A549 (cell line): ENCODE measurements around the gene BRICD5. TPM values are rescaled to one million over a fixed set of nuclear protein-coding genes. Genes with fewer than 3 reads are reported as not detected.

Experiments used
- ATAC-seq, 2 experiments: fragments of 200-7000 bp in 1 of 2; fragments of >200 bp in 1 of 2; cut with Nextera tagmentation in 1 of 2; cut with Tn5 transposase in 1 of 2; 3 replicates each; pipeline versions ENCODE4 v1.8.0 to v1.9.1; 2018 to 2020; ENCODE audit warnings: mild to moderate bottlenecking in 1 of 2, moderate library complexity in 1 of 2
- CTCF ChIA-PET: fragments of 300-600 bp; sonication (Branson Sonifier 250); formaldehyde crosslinking; extraction: SDS; loops from one replicate; lab custom pipeline; 2021; ENCODE audit warnings: antibody characterized with exemption, inconsistent platforms; lab: Yijun Ruan, JAX
- POLR2A ChIA-PET: fragments of 350-600 bp; formaldehyde crosslinking; extraction: SDS; loops from one replicate; lab custom pipeline; 2021; ENCODE audit warnings: antibody characterized with exemption, inconsistent platforms; lab: Yijun Ruan, JAX
- DNase-seq, 2 experiments: peaks; one replicate each; pipeline versions ENCODE4 v3.0.0 to v3.0.0-alpha.2; 2011 to 2016; ENCODE audit warnings: low read depth in 1 of 2, low spot score in 1 of 2
- FAIRE-seq: peaks from 2 replicates; lab custom pipeline; 2011; peaks lifted over from hg19 to GRCh38; lab: Jason Lieb, UNC
- H3K27ac ChIP-seq, 2 experiments: fragments of >200 bp; sonication (Bioruptor Twin); formaldehyde crosslinking; 3 replicates each; pipeline ENCODE4 v1.5.1; 2016 to 2017
- H3K4me1 ChIP-seq: fragments of >200 bp; sonication (Bioruptor Twin); formaldehyde crosslinking; 3 replicates; pipeline ENCODE4 v1.6.1; 2016
- H3K4me2 ChIP-seq: fragments of >200 bp; sonication (Bioruptor Twin); formaldehyde crosslinking; 3 replicates; pipeline ENCODE4 v1.6.1; 2016
- H3K4me3 ChIP-seq: fragments of >200 bp; sonication (Bioruptor Twin); formaldehyde crosslinking; 3 replicates; pipeline ENCODE4 v1.5.1; 2016
- H3K9me3 ChIP-seq: fragments of >200 bp; sonication (Bioruptor Twin); formaldehyde crosslinking; 3 replicates; pipeline ENCODE4 v1.6.1; 2016
- EHMT2 ChIP-seq: fragments of 200-600 bp; sonication (generic); IDR thresholded peaks from 2 replicates; pipeline ENCODE4 v1.6.1; 2016; ENCODE audit warnings: antibody characterized with exemption, low read depth, mild to moderate bottlenecking, moderate library complexity
- EP300 ChIP-seq, 2 experiments: fragments of >200 bp; sonication (Bioruptor Twin); formaldehyde crosslinking; IDR thresholded peaks; 2 replicates in 1 of 2; 3 replicates in 1 of 2; pipeline ENCODE4 v1.6.1; 2016 to 2017
- FOSL2 ChIP-seq, 2 experiments: fragments of 450-650 bp in 1 of 2; fragments of >200 bp in 1 of 2; sonication (Bioruptor Twin) in 1 of 2; formaldehyde crosslinking; IDR thresholded peaks; 2 replicates each; pipeline versions ENCODE4 v1.5.0 to v1.6.1; 2016 to 2020; ENCODE audit warnings: mild to moderate bottlenecking in 1 of 2, moderate library complexity in 1 of 2
- FOXS1 ChIP-seq: fragments of 250-450 bp; sonication (Bioruptor Pico); IDR thresholded peaks from 2 replicates; pipeline ENCODE4 v1.5.0; 2020; ENCODE audit warnings: mild to moderate bottlenecking, moderate library complexity
- GATA3 ChIP-seq: IDR thresholded peaks from 2 replicates; pipeline ENCODE4 v1.6.1; 2012; ENCODE audit warnings: borderline replicate concordance
- HDAC2 ChIP-seq: fragments of 200-600 bp; sonication (generic); IDR thresholded peaks from 2 replicates; pipeline ENCODE4 v1.6.1; 2016
- HEYL ChIP-seq: fragments of 250-450 bp; sonication (Bioruptor Pico); IDR thresholded peaks from 2 replicates; pipeline ENCODE4 v1.8.0; 2021; ENCODE audit warnings: mild to moderate bottlenecking, moderate library complexity
- JUN ChIP-seq, 2 experiments: fragments of >200 bp; sonication (Bioruptor Twin); formaldehyde crosslinking; IDR thresholded peaks; 2 replicates in 1 of 2; 3 replicates in 1 of 2; pipeline ENCODE4 v1.6.1; 2016 to 2017
- KDM5A ChIP-seq: fragments of 200-600 bp; sonication (generic); IDR thresholded peaks from 2 replicates; pipeline ENCODE4 v1.6.1; 2016; ENCODE audit warnings: antibody characterized with exemption, mild to moderate bottlenecking
- MAFK ChIP-seq: fragments of 450-650 bp; IDR thresholded peaks from 2 replicates; pipeline ENCODE4 v1.6.1; 2014; ENCODE audit not compliant: partially characterized antibody
- MAZ ChIP-seq: fragments of 150-350 bp; IDR thresholded peaks from 2 replicates; pipeline ENCODE4 v1.6.1; 2014; ENCODE audit warnings: antibody characterized with exemption, low read depth, low read length, borderline replicate concordance
- NR3C1 ChIP-seq: fragments of >200 bp; sonication (Bioruptor Twin); formaldehyde crosslinking; IDR thresholded peaks from 3 replicates; pipeline ENCODE4 v1.6.1; 2017
- PHF8 ChIP-seq: fragments of 200-600 bp; sonication (generic); IDR thresholded peaks from 2 replicates; pipeline ENCODE4 v1.6.1; 2016; ENCODE audit warnings: low read depth, mild to moderate bottlenecking, antibody characterized with exemption, moderate library complexity, borderline replicate concordance
- POLR2A ChIP-seq: IDR thresholded peaks from 2 replicates; pipeline ENCODE4 v1.6.1; 2012; ENCODE audit warnings: mild to moderate bottlenecking, low read length
- RARB ChIP-seq: fragments of 250-450 bp; sonication (Bioruptor Pico); IDR thresholded peaks from 2 replicates; pipeline ENCODE4 v1.8.0; 2021; ENCODE audit warnings: mild to moderate bottlenecking, moderate library complexity
- TFCP2L1 ChIP-seq: fragments of 250-450 bp; sonication (Bioruptor Pico); IDR thresholded peaks from 2 replicates; pipeline ENCODE4 v1.5.0; 2021; ENCODE audit warnings: mild to moderate bottlenecking
- ZNF302 ChIP-seq: fragments of 250-450 bp; sonication (Bioruptor Pico); IDR thresholded peaks from 2 replicates; pipeline ENCODE4 v1.9.0; 2021; ENCODE audit warnings: inconsistent platforms, mild to moderate bottlenecking, moderate library complexity
- WGBS: methylation state at CpG from one replicate; pipeline ENCODE4 v1.1.6; 2017; ENCODE audit errors: missing lambda C conversion rate; 5-methylcytosine and 5-hydroxymethylcytosine counted together
- polyA plus RNA-seq, 4 experiments: library from polyadenylated mRNA; depleted of rRNA in 3 of 4; stranded (reverse); fragments of >200 nt; fragmentation: RNase III in 1 of 4; extraction: RNeasy Plus Mini Kit Qiagen cat#74134 plus additional on column Dnase treatment in 1 of 4; gene quantifications; 2 replicates in 3 of 4; 3 replicates in 1 of 4; pipeline ENCODE4 v1.2.3, GENCODE V29; 2011 to 2017
- TF ChIP-seq, protein P1 (sequence below): IDR thresholded peaks from 2 replicates; pipeline ENCODE4 v1.6.1; 2012
- TF ChIP-seq, protein P2 (sequence below): fragments of 250-450 bp; sonication (Bioruptor Pico); IDR thresholded peaks from 2 replicates; pipeline ENCODE4 v1.5.0; 2021; ENCODE audit warnings: mild to moderate bottlenecking, moderate library complexity, borderline replicate concordance
- TF ChIP-seq, protein P3 (sequence below): fragments of >200 bp; sonication (Bioruptor Twin); formaldehyde crosslinking; IDR thresholded peaks from 2 replicates; pipeline ENCODE4 v1.6.1; 2016
- TF ChIP-seq, protein P4 (sequence below): fragments of 250-450 bp; sonication (Bioruptor Pico); IDR thresholded peaks from 2 replicates; pipeline ENCODE4 v1.5.0; 2020; ENCODE audit warnings: low read depth, mild to moderate bottlenecking, moderate library complexity
- TF ChIP-seq, protein P5 (sequence below): IDR thresholded peaks from 2 replicates; pipeline ENCODE4 v1.6.1; 2012; ENCODE audit warnings: low read depth, borderline replicate concordance
- TF ChIP-seq, protein P6 (sequence below): fragments of >200 bp; sonication (Bioruptor Twin); formaldehyde crosslinking; IDR thresholded peaks from 3 replicates; pipeline ENCODE4 v1.5.1; 2016

BRICD5 gene
- polyA plus RNA-seq, 2 of the 4 experiments (the other 2 are of a cell fraction), result 2.0 to 9.1 TPM

DNA sequence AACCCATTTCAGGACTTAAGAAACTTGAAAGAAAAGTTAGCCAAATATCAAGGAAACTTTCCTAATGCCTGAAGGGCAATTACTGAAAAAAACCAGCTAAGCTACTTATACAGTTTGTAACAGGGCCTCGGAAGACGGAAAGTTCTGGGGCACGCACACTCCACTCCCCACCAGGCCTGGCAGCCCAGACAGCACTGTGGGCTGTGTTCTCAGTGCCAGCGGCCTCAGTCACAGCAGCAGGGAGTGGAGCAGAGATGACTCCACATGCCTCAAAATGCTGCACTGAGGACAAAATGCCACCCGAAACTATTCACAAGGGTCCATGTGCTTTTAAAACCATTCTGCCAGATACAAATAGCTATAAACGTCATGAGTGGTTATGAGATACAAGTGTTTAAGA lies 47.1 kb upstream of the BRICD5 start:
- no peak for FAIRE-seq

DNA sequence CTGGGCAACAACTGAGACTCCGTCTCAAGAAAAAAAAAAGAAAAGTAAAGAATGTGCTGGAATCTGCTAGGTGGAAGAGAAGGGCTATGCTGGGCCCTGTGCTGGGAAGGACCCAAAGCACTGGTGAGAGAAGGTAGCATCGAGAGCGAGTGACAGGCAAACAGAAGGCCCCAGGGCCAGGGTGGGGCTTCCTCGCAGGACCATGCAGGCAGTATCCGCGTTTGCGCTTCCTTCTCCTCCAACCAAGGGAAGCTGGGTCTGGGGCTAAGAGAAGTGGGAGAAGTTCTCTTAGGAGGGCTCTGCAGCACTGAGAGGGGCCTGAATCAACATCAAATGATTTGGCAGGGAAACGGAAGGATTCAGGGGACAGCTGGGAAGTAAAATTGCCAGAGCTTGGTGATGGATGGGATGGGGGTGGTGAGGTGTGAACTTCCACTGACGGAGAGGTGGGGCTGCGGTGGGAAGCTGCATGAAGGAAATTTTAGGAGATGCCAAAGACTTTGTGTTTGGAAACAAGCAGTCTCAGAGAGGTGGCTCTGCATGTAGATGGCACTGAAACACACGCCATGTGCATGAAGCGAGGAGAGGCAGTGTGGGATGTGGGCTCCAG lies 46.0 kb upstream of the BRICD5 start:
- DNase-seq (no peak), ATAC-seq (no peak), FAIRE-seq (no peak)
- no peak overlapping the region for H3K4me3 ChIP-seq
- no peaks in the 10 kb centered on the region for H3K9me3 ChIP-seq
- CTCF ChIA-PET, result interaction anchor here (1.0 to 1.6 kb wide), 4 partner anchors 14 to 157 kb away, joined by 3 to 7 read pairs (median 3); no protein-coding TSS in a partner anchor
- POLR2A ChIA-PET, result no interaction called here
- H3K4me2 ChIP-seq, result no peak overlapping the region
- TF ChIP-seq KDM5A, result no peak
- TF ChIP-seq JUN (IDR thresholded peaks at IDR 0.05), result no peak
- TF ChIP-seq, protein P1, sequence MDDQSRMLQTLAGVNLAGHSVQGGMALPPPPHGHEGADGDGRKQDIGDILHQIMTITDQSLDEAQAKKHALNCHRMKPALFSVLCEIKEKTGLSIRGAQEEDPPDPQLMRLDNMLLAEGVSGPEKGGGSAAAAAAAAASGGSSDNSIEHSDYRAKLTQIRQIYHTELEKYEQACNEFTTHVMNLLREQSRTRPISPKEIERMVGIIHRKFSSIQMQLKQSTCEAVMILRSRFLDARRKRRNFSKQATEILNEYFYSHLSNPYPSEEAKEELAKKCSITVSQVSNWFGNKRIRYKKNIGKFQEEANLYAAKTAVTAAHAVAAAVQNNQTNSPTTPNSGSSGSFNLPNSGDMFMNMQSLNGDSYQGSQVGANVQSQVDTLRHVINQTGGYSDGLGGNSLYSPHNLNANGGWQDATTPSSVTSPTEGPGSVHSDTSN, result no peak
- TF ChIP-seq POLR2A, result no peak
- no peak for TF ChIP-seq MAZ
- TF ChIP-seq, protein P2, sequence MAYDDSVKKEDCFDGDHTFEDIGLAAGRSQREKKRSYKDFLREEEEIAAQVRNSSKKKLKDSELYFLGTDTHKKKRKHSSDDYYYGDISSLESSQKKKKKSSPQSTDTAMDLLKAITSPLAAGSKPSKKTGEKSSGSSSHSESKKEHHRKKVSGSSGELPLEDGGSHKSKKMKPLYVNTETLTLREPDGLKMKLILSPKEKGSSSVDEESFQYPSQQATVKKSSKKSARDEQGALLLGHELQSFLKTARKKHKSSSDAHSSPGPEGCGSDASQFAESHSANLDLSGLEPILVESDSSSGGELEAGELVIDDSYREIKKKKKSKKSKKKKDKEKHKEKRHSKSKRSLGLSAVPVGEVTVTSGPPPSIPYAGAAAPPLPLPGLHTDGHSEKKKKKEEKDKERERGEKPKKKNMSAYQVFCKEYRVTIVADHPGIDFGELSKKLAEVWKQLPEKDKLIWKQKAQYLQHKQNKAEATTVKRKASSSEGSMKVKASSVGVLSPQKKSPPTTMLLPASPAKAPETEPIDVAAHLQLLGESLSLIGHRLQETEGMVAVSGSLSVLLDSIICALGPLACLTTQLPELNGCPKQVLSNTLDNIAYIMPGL (CRISPR knock-in tag), result no peak
- TF ChIP-seq ZNF302 (CRISPR knock-in tag), result no peak
- TF ChIP-seq HDAC2, result no peak
- no peak for TF ChIP-seq EP300 (IDR thresholded peaks at IDR 0.05)
- TF ChIP-seq TFCP2L1 (CRISPR knock-in tag), result no peak
- TF ChIP-seq RARB (CRISPR knock-in tag), result no peak
- 91% methylated on average over 12 of the region's 12 CpGs for WGBS
- H3K27ac ChIP-seq, result no peak overlapping the region
- peaks cover 14% of the 10 kb centered on the region for H3K4me1 ChIP-seq

More for the DNA sequence above, 47.1 kb upstream of the BRICD5 start:
- Histone ChIP-seq H3K4me1 (peaks cover 3% of the 10 kb centered on the region), H3K4me3 (no peak overlapping the region), H3K4me2 (no peak overlapping the region), H3K9me3 (no peaks in the 10 kb centered on the region), H3K27ac (no peak overlapping the region)
- POLR2A ChIA-PET, result no interaction called here
- ATAC-seq (no peak), DNase-seq (no peak)
- WGBS, result 91% methylated on average over 6 of the region's 6 CpGs
- CTCF ChIA-PET, result interaction anchor here (0.9 to 1.5 kb wide), 6 partner anchors 13 to 156 kb away, joined by 3 to 7 read pairs (median 3); no protein-coding TSS in a partner anchor
- no peak for TF ChIP-seq POLR2A
- TF ChIP-seq MAFK, result no peak
- no peak for TF ChIP-seq FOSL2 (IDR thresholded peaks at IDR 0.05)
- TF ChIP-seq FOSL2 (CRISPR knock-in tag; IDR thresholded peaks at IDR 0.05), result no peak
- TF ChIP-seq, protein P3, sequence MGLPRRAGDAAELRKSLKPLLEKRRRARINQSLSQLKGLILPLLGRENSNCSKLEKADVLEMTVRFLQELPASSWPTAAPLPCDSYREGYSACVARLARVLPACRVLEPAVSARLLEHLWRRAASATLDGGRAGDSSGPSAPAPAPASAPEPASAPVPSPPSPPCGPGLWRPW, result no peak
- TF ChIP-seq, protein P4, sequence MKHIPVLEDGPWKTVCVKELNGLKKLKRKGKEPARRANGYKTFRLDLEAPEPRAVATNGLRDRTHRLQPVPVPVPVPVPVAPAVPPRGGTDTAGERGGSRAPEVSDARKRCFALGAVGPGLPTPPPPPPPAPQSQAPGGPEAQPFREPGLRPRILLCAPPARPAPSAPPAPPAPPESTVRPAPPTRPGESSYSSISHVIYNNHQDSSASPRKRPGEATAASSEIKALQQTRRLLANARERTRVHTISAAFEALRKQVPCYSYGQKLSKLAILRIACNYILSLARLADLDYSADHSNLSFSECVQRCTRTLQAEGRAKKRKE, result no peak
- TF ChIP-seq, protein P5, sequence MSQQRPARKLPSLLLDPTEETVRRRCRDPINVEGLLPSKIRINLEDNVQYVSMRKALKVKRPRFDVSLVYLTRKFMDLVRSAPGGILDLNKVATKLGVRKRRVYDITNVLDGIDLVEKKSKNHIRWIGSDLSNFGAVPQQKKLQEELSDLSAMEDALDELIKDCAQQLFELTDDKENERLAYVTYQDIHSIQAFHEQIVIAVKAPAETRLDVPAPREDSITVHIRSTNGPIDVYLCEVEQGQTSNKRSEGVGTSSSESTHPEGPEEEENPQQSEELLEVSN, result no peak
- TF ChIP-seq GATA3, result no peak
- TF ChIP-seq, protein P2 (CRISPR knock-in tag), result no peak
- TF ChIP-seq, protein P6, sequence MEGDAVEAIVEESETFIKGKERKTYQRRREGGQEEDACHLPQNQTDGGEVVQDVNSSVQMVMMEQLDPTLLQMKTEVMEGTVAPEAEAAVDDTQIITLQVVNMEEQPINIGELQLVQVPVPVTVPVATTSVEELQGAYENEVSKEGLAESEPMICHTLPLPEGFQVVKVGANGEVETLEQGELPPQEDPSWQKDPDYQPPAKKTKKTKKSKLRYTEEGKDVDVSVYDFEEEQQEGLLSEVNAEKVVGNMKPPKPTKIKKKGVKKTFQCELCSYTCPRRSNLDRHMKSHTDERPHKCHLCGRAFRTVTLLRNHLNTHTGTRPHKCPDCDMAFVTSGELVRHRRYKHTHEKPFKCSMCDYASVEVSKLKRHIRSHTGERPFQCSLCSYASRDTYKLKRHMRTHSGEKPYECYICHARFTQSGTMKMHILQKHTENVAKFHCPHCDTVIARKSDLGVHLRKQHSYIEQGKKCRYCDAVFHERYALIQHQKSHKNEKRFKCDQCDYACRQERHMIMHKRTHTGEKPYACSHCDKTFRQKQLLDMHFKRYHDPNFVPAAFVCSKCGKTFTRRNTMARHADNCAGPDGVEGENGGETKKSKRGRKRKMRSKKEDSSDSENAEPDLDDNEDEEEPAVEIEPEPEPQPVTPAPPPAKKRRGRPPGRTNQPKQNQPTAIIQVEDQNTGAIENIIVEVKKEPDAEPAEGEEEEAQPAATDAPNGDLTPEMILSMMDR, result no peak
- TF ChIP-seq FOXS1 (CRISPR knock-in tag), result no peak
- TF ChIP-seq HEYL (CRISPR knock-in tag), result no peak
- no peak for TF ChIP-seq PHF8
- no peak for TF ChIP-seq NR3C1
- TF ChIP-seq EHMT2, result no peak
